ENCODE measurements around the gene NUDT19. TPM values are rescaled to one million over a fixed set of nuclear protein-coding genes. Genes with fewer than 3 reads are reported as not detected.

NUDT19 gene
- polyA plus RNA-seq, 1 experiment: 5.3 TPM

DNA sequence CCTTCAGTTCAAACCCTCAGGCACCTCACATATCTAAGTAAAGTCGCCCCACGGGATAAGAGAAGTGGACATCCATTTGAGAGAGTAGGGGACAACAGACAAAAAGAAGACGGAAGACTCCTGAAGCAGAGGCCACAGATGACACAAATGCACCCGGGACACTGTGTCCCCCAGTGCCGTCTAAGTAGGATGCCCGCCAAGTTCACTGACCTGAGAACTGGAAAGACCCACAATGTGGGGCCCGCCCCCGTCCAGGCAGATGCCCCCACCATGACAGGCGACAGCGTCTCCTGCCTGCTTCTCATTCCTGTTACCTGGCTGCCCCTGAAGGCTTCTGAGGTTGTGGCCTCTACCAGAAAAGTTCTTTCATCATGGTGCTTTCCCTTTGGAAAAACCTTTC, 33.5 kb upstream of the NUDT19 start:
- Histone ChIP-seq H3K27me3 (ENCODE audit: control insufficient read depth, insufficient read depth, low read length) (no peaks in the 10 kb centered on the region), H3K9me3 (ENCODE audit: control insufficient read depth, insufficient read depth, low read length) (no peaks in the 10 kb centered on the region), H3K27ac (ENCODE audit: low read depth, low read length) (no peak overlapping the region), H3K4me3 (ENCODE audit: low read depth, low read length) (no peak overlapping the region)
- TF ChIP-seq, protein P1, sequence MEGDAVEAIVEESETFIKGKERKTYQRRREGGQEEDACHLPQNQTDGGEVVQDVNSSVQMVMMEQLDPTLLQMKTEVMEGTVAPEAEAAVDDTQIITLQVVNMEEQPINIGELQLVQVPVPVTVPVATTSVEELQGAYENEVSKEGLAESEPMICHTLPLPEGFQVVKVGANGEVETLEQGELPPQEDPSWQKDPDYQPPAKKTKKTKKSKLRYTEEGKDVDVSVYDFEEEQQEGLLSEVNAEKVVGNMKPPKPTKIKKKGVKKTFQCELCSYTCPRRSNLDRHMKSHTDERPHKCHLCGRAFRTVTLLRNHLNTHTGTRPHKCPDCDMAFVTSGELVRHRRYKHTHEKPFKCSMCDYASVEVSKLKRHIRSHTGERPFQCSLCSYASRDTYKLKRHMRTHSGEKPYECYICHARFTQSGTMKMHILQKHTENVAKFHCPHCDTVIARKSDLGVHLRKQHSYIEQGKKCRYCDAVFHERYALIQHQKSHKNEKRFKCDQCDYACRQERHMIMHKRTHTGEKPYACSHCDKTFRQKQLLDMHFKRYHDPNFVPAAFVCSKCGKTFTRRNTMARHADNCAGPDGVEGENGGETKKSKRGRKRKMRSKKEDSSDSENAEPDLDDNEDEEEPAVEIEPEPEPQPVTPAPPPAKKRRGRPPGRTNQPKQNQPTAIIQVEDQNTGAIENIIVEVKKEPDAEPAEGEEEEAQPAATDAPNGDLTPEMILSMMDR (IDR thresholded peaks at IDR 0.05; ENCODE audit: low read depth, low read length): no peak
- no peak for DNase-seq (ENCODE audit: low read depth, low spot score)
- ChIA-PET POLR2A (no interaction called here), CTCF (no interaction called here)

DNA sequence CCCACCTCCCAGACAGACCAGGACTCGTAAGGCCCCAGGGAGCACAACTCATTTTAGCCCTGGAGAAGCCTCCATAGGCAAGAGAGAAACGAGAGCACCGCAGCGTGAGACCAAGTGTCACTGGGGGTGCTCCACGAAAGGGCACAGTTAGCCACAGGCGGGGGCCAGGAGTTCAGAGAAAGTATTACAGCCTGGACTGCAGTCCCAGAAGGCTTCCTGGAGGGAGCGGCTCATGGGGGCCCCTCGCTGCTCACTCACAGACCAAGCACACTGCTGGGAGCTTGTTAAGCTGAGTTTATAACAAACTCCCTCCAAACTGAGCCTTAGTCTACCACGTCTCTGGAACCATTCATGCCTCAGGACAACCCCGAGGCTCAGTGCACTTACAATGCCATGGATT, 33.1 kb upstream of the NUDT19 start:
- no peaks in the 10 kb centered on the region for H3K27me3 ChIP-seq (ENCODE audit: control insufficient read depth, insufficient read depth, low read length)
- no peaks in the 10 kb centered on the region for H3K9me3 ChIP-seq (ENCODE audit: control insufficient read depth, insufficient read depth, low read length)
- no peak for DNase-seq (ENCODE audit: low read depth, low spot score)
- H3K27ac ChIP-seq (ENCODE audit: low read depth, low read length): no peak overlapping the region
- no peak overlapping the region for H3K4me3 ChIP-seq (ENCODE audit: low read depth, low read length)
- ChIA-PET POLR2A (no interaction called here), CTCF (no interaction called here)
- TF ChIP-seq, protein P1 (IDR thresholded peaks at IDR 0.05; ENCODE audit: low read depth, low read length): no peak

DNA sequence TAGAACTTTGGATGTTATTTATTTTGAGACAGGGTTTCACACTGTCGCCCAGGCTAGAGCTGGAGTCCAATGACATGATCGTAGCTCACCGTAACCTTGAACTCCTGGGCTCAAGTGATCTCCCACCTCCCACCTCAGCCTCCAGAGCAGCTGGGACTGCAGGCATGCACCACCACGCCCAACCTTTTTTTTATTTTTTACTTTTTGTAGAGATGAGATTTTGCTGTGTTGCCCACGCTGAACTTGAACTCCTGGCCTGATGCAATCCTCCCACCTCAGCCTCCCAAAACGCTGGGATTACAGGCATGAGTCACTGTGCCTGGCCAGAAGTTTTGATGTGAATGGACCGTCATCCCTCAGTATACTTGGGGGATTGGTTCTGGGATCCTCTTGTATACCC, 30.3 kb upstream of the NUDT19 start:
- H3K4me3 ChIP-seq (ENCODE audit: low read depth, low read length): no peak overlapping the region
- H3K27ac ChIP-seq (ENCODE audit: low read depth, low read length): no peak overlapping the region
- ChIA-PET POLR2A (interaction anchor here (0.7 kb wide), 1 partner anchor 10 kb away, joined by 11 read pairs; no protein-coding TSS in a partner anchor), CTCF (no interaction called here)
- DNase-seq (ENCODE audit: low read depth, low spot score): no peak
- no peaks in the 10 kb centered on the region for H3K27me3 ChIP-seq (ENCODE audit: control insufficient read depth, insufficient read depth, low read length)
- TF ChIP-seq, protein P1 (IDR thresholded peaks at IDR 0.05; ENCODE audit: low read depth, low read length): no peak
- H3K9me3 ChIP-seq (ENCODE audit: control insufficient read depth, insufficient read depth, low read length): no peaks in the 10 kb centered on the region

DNA sequence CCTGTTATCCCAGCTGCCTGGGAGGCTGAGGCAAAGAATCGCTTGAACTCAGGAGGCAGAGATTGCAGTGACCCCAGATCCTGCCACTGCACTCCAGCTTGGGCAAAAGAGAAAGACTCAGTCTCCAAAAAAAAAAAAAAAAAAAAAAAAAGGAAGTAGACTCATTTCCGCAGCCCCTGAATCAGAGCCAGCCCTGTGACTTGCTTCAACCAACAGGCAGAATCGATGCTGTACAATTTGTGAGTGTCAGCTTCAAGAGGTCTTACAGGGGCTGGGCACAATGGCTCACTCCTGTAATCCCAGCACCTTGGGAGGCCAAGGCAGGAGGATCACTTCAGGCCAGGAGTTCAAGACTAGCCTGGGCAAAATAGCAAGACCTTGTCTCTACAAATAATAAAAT, 29.4 kb upstream of the NUDT19 start:
- DNase-seq (ENCODE audit: low read depth, low spot score): no peak
- H3K4me3 ChIP-seq (ENCODE audit: low read depth, low read length): no peak overlapping the region
- H3K9me3 ChIP-seq (ENCODE audit: control insufficient read depth, insufficient read depth, low read length): no peaks in the 10 kb centered on the region
- no peaks in the 10 kb centered on the region for H3K27me3 ChIP-seq (ENCODE audit: control insufficient read depth, insufficient read depth, low read length)
- TF ChIP-seq, protein P1 (IDR thresholded peaks at IDR 0.05; ENCODE audit: low read depth, low read length): no peak
- no peak overlapping the region for H3K27ac ChIP-seq (ENCODE audit: low read depth, low read length)
- ChIA-PET CTCF (interaction anchor here (0.7 kb wide), 1 partner anchor 399 kb away, joined by 6 read pairs; no protein-coding TSS in a partner anchor), POLR2A (interaction anchor here (0.7 kb wide), 1 partner anchor 9 kb away, joined by 11 read pairs; no protein-coding TSS in a partner anchor)

DNA sequence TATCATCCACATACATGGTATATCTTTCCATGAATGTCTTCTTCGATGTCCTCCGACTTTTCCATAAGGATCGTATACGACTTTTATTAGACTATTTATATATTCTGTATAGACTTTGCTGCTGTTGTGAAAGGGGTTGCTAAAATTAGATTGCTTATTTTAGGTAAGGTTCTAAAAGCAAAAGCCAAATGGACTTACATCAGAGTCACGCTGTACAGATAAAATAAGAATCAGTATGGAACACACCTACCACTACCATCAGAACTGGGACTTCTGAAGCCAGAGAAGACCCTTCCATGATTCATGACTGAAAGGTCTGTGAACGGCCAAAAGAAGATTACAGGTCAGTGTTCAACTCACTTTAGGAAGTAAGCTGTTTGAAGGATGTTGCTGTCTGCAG, 25.5 kb upstream of the NUDT19 start:
- Histone ChIP-seq H3K27ac (ENCODE audit: low read depth, low read length) (no peak overlapping the region), H3K27me3 (ENCODE audit: control insufficient read depth, insufficient read depth, low read length) (no peaks in the 10 kb centered on the region), H3K4me3 (ENCODE audit: low read depth, low read length) (no peak overlapping the region), H3K9me3 (ENCODE audit: control insufficient read depth, insufficient read depth, low read length) (no peaks in the 10 kb centered on the region)
- ChIA-PET POLR2A (no interaction called here), CTCF (interaction anchor here (0.6 kb wide), 1 partner anchor 10 kb away, joined by 3 read pairs; no protein-coding TSS in a partner anchor)
- TF ChIP-seq, protein P1 (IDR thresholded peaks at IDR 0.05; ENCODE audit: low read depth, low read length): no peak
- DNase-seq (ENCODE audit: low read depth, low spot score): no peak
